Vagina (tissue), 2 donors: ENCODE data around the gene WSCD1.

Experiments
- POLR2A ChIP-seq, 2 donors: fragments of 450-650 bp; IDR thresholded peaks; one replicate each; pipeline ENCODE4 v1.6.1; 2017; ENCODE audit warnings: antibody characterized with exemption in 2 of 2, mild to moderate bottlenecking in 2 of 2, moderate library complexity in 2 of 2
- POLR2AphosphoS5 ChIP-seq, 2 donors: sonication (generic); formaldehyde crosslinking; IDR thresholded peaks; one replicate each; pipeline ENCODE4 v1.9.0; 2017; ENCODE audit warnings: antibody characterized with exemption in 2 of 2, mild to moderate bottlenecking in 2 of 2, low read depth in 1 of 2; ENCODE audit not compliant: insufficient read depth in 1 of 2
- TF ChIP-seq, protein P1 (sequence below), 3 experiments: fragments of 450-650 bp in 2 of 3; fragments of 200-600 bp in 1 of 3; sonication (generic) in 1 of 3; IDR thresholded peaks; one replicate each; pipeline ENCODE4 v1.5.1; 2017 to 2019; ENCODE audit warnings: antibody characterized with exemption in 3 of 3, mild to moderate bottlenecking in 2 of 3, moderate library complexity in 2 of 3

DNA sequence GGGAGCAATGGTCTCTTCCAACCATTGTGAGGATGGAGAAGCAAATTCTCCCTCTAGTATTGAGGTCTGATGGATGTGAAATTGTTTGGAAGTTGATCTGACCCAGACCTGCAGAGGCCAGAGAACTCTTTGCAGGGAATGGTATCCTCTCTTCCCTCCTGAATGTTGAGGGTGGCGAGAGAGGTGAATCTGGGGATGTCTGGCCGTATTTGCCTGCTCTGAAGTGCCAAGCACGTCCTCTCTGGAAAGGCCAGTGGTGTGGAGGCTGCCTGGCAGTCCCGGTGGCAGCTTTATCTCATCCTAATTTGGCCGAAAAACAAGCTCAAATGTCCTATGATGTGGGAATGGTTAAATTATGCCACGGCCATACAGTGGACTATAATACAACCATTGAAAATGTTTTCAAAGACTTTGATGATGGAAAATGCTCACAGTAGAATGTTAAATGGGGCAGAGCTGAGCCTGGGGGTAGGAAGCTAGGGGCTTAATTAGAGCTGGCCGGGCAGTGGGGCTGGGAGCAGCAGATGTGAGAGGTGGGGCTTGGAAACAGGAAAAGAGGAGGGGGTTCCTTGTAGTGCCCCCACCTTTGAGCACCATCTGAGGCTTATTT is 30.8 kb downstream of the WSCD1 start:
- TF ChIP-seq POLR2AphosphoS5 (IDR thresholded peaks at IDR 0.05; ENCODE audit: insufficient read depth in 1 of 2, low read depth in 1 of 2) (no peak), POLR2A (IDR thresholded peaks at IDR 0.05) (no peak)
- TF ChIP-seq, protein P1, sequence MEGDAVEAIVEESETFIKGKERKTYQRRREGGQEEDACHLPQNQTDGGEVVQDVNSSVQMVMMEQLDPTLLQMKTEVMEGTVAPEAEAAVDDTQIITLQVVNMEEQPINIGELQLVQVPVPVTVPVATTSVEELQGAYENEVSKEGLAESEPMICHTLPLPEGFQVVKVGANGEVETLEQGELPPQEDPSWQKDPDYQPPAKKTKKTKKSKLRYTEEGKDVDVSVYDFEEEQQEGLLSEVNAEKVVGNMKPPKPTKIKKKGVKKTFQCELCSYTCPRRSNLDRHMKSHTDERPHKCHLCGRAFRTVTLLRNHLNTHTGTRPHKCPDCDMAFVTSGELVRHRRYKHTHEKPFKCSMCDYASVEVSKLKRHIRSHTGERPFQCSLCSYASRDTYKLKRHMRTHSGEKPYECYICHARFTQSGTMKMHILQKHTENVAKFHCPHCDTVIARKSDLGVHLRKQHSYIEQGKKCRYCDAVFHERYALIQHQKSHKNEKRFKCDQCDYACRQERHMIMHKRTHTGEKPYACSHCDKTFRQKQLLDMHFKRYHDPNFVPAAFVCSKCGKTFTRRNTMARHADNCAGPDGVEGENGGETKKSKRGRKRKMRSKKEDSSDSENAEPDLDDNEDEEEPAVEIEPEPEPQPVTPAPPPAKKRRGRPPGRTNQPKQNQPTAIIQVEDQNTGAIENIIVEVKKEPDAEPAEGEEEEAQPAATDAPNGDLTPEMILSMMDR (IDR thresholded peaks at IDR 0.05), result no peak
